Measurements from ENCODE around the gene LPXN. TPM values are rescaled to one million over a fixed set of nuclear protein-coding genes. Genes with fewer than 3 reads are reported as not detected.

The LPXN gene
- polyA plus RNA-seq, 2 donors: 2.4 to 2.7 TPM

DNA sequence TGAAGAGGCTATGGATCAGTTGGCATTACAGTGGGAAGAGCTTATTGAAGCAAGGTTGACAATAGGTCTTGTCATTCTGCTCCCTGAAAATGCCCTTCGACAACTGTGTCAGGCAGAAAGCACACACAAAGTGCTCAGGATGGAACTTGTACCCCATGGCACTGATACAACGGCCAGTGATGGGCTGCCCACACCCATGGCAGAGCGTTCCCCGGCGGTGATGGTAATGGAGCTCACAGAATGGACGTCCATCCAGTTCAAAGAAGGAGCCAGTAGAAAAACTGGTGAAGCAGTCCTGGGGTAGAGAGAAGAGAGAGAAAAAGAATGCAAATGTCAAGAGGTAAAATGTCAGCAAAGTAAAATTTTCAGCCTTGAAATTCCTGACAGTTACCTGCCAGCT is 48.2 kb downstream of the LPXN start:
- Histone ChIP-seq H3K4me3 (ENCODE audit: low read depth in 1 of 2, low read length in 2 of 2) (no peak overlapping the region), H3K36me3 (ENCODE audit: control insufficient read depth in 2 of 2, insufficient read depth in 2 of 2, low read length in 1 of 2) (peaks cover 0 to 7% of the 10 kb centered on the region in 2 donors)
- WGBS, 2 donors: 93 to 96% methylated on average over 6 of the region's 6 CpGs

DNA sequence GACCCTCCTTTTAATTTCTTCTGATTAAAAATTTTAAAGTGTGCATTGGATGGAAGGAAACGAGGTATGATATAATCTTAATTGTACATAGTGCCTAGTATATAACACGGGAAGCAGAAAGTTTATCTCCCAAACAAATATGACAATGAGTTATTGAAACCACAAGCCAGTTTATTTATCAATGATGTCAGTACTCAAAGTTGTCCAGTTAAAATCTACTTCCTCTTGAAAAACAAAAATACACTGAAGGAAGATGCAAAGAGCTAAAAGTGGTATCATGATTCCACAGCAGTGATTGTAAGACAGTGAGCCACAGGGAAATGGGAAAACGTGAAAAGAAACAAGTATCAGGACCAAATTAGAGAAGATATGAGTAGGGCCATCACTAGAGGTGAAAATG is 48.9 kb downstream of the LPXN start:
- Histone ChIP-seq H3K27ac (ENCODE audit: low read depth in 2 of 2, low read length in 1 of 2) (no peak overlapping the region), H3K4me1 (ENCODE audit: control insufficient read depth in 2 of 2, insufficient read depth in 2 of 2, low read length in 1 of 2) (peaks cover 0 to 3% of the 10 kb centered on the region in 2 donors), H3K27me3 (ENCODE audit: control insufficient read depth in 1 of 2, insufficient read depth in 2 of 2, low read length in 2 of 2) (no peaks in the 10 kb centered on the region), H3K4me3 (ENCODE audit: low read depth in 1 of 2, low read length in 2 of 2) (no peak overlapping the region), H3K9me3 (ENCODE audit: control insufficient read depth in 2 of 2, insufficient read depth in 1 of 2, low read depth in 1 of 2, low read length in 1 of 2) (no peaks in the 10 kb centered on the region), H3K36me3 (ENCODE audit: control insufficient read depth in 2 of 2, insufficient read depth in 2 of 2, low read length in 1 of 2) (peaks cover 0 to 4% of the 10 kb centered on the region in 2 donors)
- 60 to 66% methylated on average over 3 of the region's 3 CpGs for WGBS, 2 donors

More for the DNA sequence above, 48.2 kb downstream of the LPXN start:
- H3K27ac ChIP-seq (ENCODE audit: low read depth in 2 of 2, low read length in 1 of 2): no peak overlapping the region
- H3K9me3 ChIP-seq (ENCODE audit: control insufficient read depth in 2 of 2, insufficient read depth in 1 of 2, low read depth in 1 of 2, low read length in 1 of 2): no peaks in the 10 kb centered on the region
- peaks cover 0 to 3% of the 10 kb centered on the region in 2 donors for H3K4me1 ChIP-seq (ENCODE audit: control insufficient read depth in 2 of 2, insufficient read depth in 2 of 2, low read length in 1 of 2)
- no peaks in the 10 kb centered on the region for H3K27me3 ChIP-seq (ENCODE audit: control insufficient read depth in 1 of 2, insufficient read depth in 2 of 2, low read length in 2 of 2)

DNA sequence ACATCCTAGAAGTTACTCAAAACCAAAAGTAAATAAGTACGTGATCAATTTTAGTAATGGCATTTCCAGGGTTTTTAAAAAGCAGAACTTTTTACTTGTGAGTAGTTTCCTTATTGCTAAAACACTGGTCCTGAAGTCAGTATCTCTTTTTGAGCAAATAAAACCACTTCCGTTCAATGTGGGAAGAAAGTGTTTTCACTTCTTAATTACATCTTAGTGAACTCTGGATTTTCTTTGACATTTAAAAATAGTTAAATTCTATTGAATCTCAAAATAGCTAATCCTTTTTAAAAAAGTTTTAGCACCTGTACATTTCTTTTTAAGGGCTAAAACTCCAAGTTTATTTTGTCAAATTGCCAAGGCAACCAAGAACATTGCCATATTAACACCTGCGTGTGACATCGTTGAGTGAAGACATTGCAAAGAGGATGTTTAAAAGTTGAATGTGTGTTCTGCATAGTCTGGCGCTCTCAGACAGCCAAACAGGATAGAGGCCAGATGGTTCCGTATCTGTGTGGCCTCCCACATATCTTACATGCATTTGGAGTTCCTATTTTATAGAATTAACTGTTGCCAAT is 50.5 kb downstream of the LPXN start:
- Histone ChIP-seq H3K4me1 (ENCODE audit: control insufficient read depth in 2 of 2, insufficient read depth in 2 of 2, low read length in 1 of 2) (no peaks in the 10 kb centered on the region), H3K4me3 (ENCODE audit: low read depth in 1 of 2, low read length in 2 of 2) (no peak overlapping the region), H3K27me3 (ENCODE audit: control insufficient read depth in 1 of 2, insufficient read depth in 2 of 2, low read length in 2 of 2) (no peaks in the 10 kb centered on the region), H3K9me3 (ENCODE audit: control insufficient read depth in 2 of 2, insufficient read depth in 1 of 2, low read depth in 1 of 2, low read length in 1 of 2) (no peaks in the 10 kb centered on the region), H3K27ac (ENCODE audit: low read depth in 2 of 2, low read length in 1 of 2) (no peak overlapping the region), H3K36me3 (ENCODE audit: control insufficient read depth in 2 of 2, insufficient read depth in 2 of 2, low read length in 1 of 2) (peaks cover 0 to 2% of the 10 kb centered on the region in 2 donors)
- 21 to 29% methylated on average over 6 of the region's 6 CpGs for WGBS, 2 donors

- Histone ChIP-seq H3K27me3 (ENCODE audit: control insufficient read depth in 1 of 2, insufficient read depth in 2 of 2, low read length in 2 of 2) (no peaks in the 10 kb centered on the region), H3K4me3 (ENCODE audit: low read depth in 1 of 2, low read length in 2 of 2) (no peak overlapping the region), H3K9me3 (ENCODE audit: control insufficient read depth in 2 of 2, insufficient read depth in 1 of 2, low read depth in 1 of 2, low read length in 1 of 2) (no peaks in the 10 kb centered on the region), H3K4me1 (ENCODE audit: control insufficient read depth in 2 of 2, insufficient read depth in 2 of 2, low read length in 1 of 2) (no peaks in the 10 kb centered on the region), H3K27ac (ENCODE audit: low read depth in 2 of 2, low read length in 1 of 2) (no peak overlapping the region), H3K36me3 (ENCODE audit: control insufficient read depth in 2 of 2, insufficient read depth in 2 of 2, low read length in 1 of 2) (peaks cover 0 to 2% of the 10 kb centered on the region in 2 donors)
- WGBS, 2 donors: 22 to 28% methylated on average over 7 of the region's 7 CpGs
Measured at GRCh38 chr11:58524232-58525036, 51.2 kb downstream of the LPXN start.

DNA sequence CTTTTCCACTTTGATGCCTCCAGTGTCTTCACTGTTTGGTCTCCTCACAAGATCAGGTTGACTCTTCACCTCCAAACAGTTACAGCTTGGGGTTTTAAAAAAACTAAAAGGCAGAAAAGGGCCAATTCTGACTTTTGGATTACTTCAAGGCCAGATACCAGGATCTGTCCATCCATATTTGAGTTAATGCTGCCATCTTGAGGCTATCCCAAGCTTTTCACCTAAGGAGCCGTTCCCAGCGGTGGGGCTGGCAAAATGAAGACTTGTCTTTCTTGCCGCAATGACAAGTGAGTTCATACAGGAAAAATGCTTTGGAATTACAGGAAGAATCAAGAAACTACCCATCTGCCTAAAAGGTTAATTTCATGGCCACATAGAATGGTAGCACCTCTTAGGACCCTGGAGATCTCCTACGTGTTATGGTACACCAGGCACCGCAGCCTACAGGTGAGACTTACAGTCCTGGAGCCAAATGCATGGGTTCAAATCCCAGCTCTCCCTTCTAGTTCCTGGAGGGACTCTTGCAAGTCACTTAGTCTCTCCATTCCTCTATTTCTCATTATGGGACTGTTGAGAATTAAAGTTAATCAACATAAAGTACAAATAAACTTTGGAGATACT is 61.8 kb downstream of the LPXN start:
- no peak overlapping the region for H3K27ac ChIP-seq (ENCODE audit: low read depth in 2 of 2, low read length in 1 of 2)
- no peaks in the 10 kb centered on the region for H3K9me3 ChIP-seq (ENCODE audit: control insufficient read depth in 2 of 2, insufficient read depth in 1 of 2, low read depth in 1 of 2, low read length in 1 of 2)
- H3K27me3 ChIP-seq (ENCODE audit: control insufficient read depth in 1 of 2, insufficient read depth in 2 of 2, low read length in 2 of 2): no peaks in the 10 kb centered on the region
- no peak overlapping the region for H3K4me3 ChIP-seq (ENCODE audit: low read depth in 1 of 2, low read length in 2 of 2)
- no peaks in the 10 kb centered on the region for H3K36me3 ChIP-seq (ENCODE audit: control insufficient read depth in 2 of 2, insufficient read depth in 2 of 2, low read length in 1 of 2)
- no peaks in the 10 kb centered on the region for H3K4me1 ChIP-seq (ENCODE audit: control insufficient read depth in 2 of 2, insufficient read depth in 2 of 2, low read length in 1 of 2)
- WGBS, 2 donors: 32% methylated on average over 5 of the region's 5 CpGs

DNA sequence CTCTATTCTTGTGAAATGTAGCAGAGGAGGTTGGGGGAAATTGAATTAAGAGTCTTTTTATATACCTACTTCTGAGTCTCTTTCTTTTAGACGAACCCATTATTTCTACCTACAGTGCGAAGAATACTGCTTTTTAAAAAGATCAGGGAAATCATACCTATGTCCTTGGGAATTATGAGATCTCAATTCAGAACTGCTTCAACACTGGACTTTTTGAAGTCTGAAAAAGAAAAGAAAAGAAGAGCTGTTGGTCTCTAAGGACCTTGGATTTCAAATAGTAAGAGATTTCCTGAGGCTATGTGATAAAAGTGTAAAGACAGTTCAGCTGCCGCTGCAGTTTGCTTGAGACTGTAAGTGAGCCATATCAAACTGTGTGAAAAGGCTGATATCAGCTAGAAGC is 64.0 kb downstream of the LPXN start:
- Histone ChIP-seq H3K27ac (ENCODE audit: low read depth in 2 of 2, low read length in 1 of 2) (no peak overlapping the region), H3K4me3 (ENCODE audit: low read depth in 1 of 2, low read length in 2 of 2) (no peak overlapping the region), H3K9me3 (ENCODE audit: control insufficient read depth in 2 of 2, insufficient read depth in 1 of 2, low read depth in 1 of 2, low read length in 1 of 2) (peaks cover 0 to 3% of the 10 kb centered on the region in 2 donors), H3K36me3 (ENCODE audit: control insufficient read depth in 2 of 2, insufficient read depth in 2 of 2, low read length in 1 of 2) (no peaks in the 10 kb centered on the region), H3K27me3 (ENCODE audit: control insufficient read depth in 1 of 2, insufficient read depth in 2 of 2, low read length in 2 of 2) (no peaks in the 10 kb centered on the region), H3K4me1 (ENCODE audit: control insufficient read depth in 2 of 2, insufficient read depth in 2 of 2, low read length in 1 of 2) (no peaks in the 10 kb centered on the region)
- WGBS, 2 donors: 88 to 90% methylated on average over 3 of the region's 3 CpGs

DNA sequence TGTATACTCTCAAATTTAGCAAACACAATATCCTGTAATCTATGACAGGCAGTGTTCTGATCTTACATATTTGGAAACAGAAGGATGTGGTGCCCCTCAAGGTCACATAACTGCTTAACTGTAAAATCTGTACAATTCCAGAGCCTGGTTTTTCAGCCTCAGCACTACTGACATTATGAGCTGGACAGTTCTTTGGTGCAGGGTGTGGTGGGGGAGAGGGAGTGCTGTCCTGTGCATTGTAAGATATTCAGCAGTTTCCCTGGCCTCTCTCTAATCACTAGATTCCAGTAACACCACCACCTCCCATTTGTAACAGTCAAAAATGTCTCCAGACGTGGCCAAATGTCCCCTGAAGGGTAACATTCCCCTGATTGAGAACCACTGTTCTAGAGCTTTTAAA is 65.9 kb downstream of the LPXN start:
- Histone ChIP-seq H3K27ac (ENCODE audit: low read depth in 2 of 2, low read length in 1 of 2) (no peak overlapping the region), H3K4me3 (ENCODE audit: low read depth in 1 of 2, low read length in 2 of 2) (no peak overlapping the region), H3K4me1 (ENCODE audit: control insufficient read depth in 2 of 2, insufficient read depth in 2 of 2, low read length in 1 of 2) (no peaks in the 10 kb centered on the region), H3K27me3 (ENCODE audit: control insufficient read depth in 1 of 2, insufficient read depth in 2 of 2, low read length in 2 of 2) (no peaks in the 10 kb centered on the region), H3K9me3 (ENCODE audit: control insufficient read depth in 2 of 2, insufficient read depth in 1 of 2, low read depth in 1 of 2, low read length in 1 of 2) (peaks cover 0 to 3% of the 10 kb centered on the region in 2 donors), H3K36me3 (ENCODE audit: control insufficient read depth in 2 of 2, insufficient read depth in 2 of 2, low read length in 1 of 2) (no peaks in the 10 kb centered on the region)
- WGBS, 2 donors: 61 to 70% methylated on average over 1 of the region's 1 CpG

DNA sequence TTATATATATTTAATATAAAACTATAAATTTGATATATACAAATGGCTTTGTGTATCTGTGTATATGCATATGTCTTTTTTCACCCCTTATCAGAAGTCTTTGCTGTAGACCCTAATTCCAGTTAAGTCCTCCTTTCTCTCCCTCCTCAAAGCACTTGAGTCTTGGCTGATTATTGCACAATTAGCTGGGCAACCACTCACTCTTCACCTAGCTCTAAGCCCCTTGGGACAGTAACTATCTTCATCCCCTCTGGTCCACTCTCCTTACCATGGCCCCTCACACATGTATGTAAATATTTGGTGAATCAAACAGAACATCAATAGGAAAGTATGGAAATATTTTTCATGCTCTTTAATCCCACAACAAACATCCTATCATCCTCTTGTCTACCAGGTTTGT is 66.8 kb downstream of the LPXN start:
- no peaks in the 10 kb centered on the region for H3K36me3 ChIP-seq (ENCODE audit: control insufficient read depth in 2 of 2, insufficient read depth in 2 of 2, low read length in 1 of 2)
- H3K4me1 ChIP-seq (ENCODE audit: control insufficient read depth in 2 of 2, insufficient read depth in 2 of 2, low read length in 1 of 2): no peaks in the 10 kb centered on the region
- H3K27me3 ChIP-seq (ENCODE audit: control insufficient read depth in 1 of 2, insufficient read depth in 2 of 2, low read length in 2 of 2): no peaks in the 10 kb centered on the region
- H3K27ac ChIP-seq (ENCODE audit: low read depth in 2 of 2, low read length in 1 of 2): no peak overlapping the region
- peaks cover 0 to 3% of the 10 kb centered on the region in 2 donors for H3K9me3 ChIP-seq (ENCODE audit: control insufficient read depth in 2 of 2, insufficient read depth in 1 of 2, low read depth in 1 of 2, low read length in 1 of 2)
- H3K4me3 ChIP-seq (ENCODE audit: low read depth in 1 of 2, low read length in 2 of 2): no peak overlapping the region

DNA sequence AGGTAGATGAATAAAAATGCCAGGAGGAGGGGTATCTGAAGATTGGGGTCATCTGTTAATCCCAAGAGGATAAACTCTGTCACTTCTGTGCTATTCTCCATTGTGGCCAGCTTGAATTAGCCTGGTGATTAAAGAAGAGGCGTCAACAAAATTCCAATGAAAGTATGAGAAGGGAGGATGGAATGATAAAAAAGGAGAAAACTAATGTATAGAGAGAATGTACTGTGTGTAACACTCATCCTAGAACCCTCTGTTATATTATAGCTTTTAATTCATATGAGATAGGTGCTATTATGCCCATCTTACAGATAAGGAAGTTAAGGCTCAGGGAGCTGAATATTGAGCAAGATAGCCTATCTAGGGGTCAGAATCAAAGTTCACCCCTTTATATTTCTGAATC is 67.7 kb downstream of the LPXN start, which contains the start of gene OR5B21:
TSS of gene OR5B21 (minus strand) at position 101 of the 400 bp plus-strand sequence. CDS start at position 101, 0 bp downstream.
- H3K9me3 ChIP-seq (ENCODE audit: control insufficient read depth in 2 of 2, insufficient read depth in 1 of 2, low read depth in 1 of 2, low read length in 1 of 2): peaks cover 0 to 3% of the 10 kb centered on the region in 2 donors
- H3K36me3 ChIP-seq (ENCODE audit: control insufficient read depth in 2 of 2, insufficient read depth in 2 of 2, low read length in 1 of 2): no peaks in the 10 kb centered on the region
- H3K27me3 ChIP-seq (ENCODE audit: control insufficient read depth in 1 of 2, insufficient read depth in 2 of 2, low read length in 2 of 2): no peaks in the 10 kb centered on the region
- H3K4me3 ChIP-seq (ENCODE audit: low read depth in 1 of 2, low read length in 2 of 2): no peak within 1 kb of the TSS
- no peaks in the 10 kb centered on the region for H3K4me1 ChIP-seq (ENCODE audit: control insufficient read depth in 2 of 2, insufficient read depth in 2 of 2, low read length in 1 of 2)
- no peak within 1 kb of the TSS for H3K27ac ChIP-seq (ENCODE audit: low read depth in 2 of 2, low read length in 1 of 2)
- 100% methylated on average over 1 of the region's 1 CpG for WGBS, 2 donors
